WI38 (cell line): ENCODE data around the gene DCLK3.

ENCODE experiments used
- H3K4me3 ChIP-seq: 2 replicates; pipeline ENCODE4 v1.5.1; 2011; ENCODE audit warnings: low read depth, mild to moderate bottlenecking, control low read depth, low read length
- TF ChIP-seq, protein P1 (sequence below): IDR thresholded peaks from 2 replicates; pipeline ENCODE4 v1.5.1; 2012; ENCODE audit warnings: low read depth, mild to moderate bottlenecking, control low read depth, low read length

DCLK3 gene

GRCh38 chr3:36743826-36744225, 20.5 kb downstream of the DCLK3 start:
- no peak overlapping the region for H3K4me3 ChIP-seq

DNA sequence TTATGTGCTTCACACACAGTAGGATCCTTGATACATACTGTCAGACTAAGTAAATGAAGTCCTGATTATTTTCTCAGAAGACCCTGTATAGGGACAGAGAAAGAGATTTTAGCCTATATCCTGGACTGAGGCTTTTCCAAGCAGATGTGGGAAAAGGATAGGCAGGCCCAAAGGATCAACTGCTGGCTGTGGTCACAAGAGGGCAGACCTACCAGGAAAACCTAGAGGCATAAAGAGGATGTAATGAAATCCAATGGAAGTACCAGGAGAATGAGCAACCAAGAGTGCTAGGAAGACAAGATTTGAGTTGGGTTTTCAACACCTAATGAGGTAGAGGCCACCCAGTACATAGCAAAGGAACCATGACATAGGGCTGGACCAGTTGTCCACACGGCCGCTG, 23.1 kb downstream of the DCLK3 start:
- TF ChIP-seq, protein P1, sequence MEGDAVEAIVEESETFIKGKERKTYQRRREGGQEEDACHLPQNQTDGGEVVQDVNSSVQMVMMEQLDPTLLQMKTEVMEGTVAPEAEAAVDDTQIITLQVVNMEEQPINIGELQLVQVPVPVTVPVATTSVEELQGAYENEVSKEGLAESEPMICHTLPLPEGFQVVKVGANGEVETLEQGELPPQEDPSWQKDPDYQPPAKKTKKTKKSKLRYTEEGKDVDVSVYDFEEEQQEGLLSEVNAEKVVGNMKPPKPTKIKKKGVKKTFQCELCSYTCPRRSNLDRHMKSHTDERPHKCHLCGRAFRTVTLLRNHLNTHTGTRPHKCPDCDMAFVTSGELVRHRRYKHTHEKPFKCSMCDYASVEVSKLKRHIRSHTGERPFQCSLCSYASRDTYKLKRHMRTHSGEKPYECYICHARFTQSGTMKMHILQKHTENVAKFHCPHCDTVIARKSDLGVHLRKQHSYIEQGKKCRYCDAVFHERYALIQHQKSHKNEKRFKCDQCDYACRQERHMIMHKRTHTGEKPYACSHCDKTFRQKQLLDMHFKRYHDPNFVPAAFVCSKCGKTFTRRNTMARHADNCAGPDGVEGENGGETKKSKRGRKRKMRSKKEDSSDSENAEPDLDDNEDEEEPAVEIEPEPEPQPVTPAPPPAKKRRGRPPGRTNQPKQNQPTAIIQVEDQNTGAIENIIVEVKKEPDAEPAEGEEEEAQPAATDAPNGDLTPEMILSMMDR: no peak

More at GRCh38 chr3:36743826-36744225, 20.5 kb downstream of the DCLK3 start:
- TF ChIP-seq, protein P1: no peak

GRCh38 chr3:36740787-36741186, 23.6 kb downstream of the DCLK3 start:
- no peak overlapping the region for H3K4me3 ChIP-seq
- TF ChIP-seq, protein P1: no peak

More for the DNA sequence above, 23.1 kb downstream of the DCLK3 start:
- H3K4me3 ChIP-seq: no peak overlapping the region

- H3K4me3 ChIP-seq: no peak overlapping the region
- TF ChIP-seq, protein P1: no peak
These were observed 25.7 kb downstream of the DCLK3 start for GRCh38 chr3:36738702-36739101.

GRCh38 chr3:36736301-36736700, 28.1 kb downstream of the DCLK3 start:
- TF ChIP-seq, protein P1: no peak
- H3K4me3 ChIP-seq: no peak overlapping the region

- TF ChIP-seq, protein P1: no peak
- H3K4me3 ChIP-seq: no peak overlapping the region
These were observed 29.6 kb downstream of the DCLK3 start for GRCh38 chr3:36734742-36735141.

DNA sequence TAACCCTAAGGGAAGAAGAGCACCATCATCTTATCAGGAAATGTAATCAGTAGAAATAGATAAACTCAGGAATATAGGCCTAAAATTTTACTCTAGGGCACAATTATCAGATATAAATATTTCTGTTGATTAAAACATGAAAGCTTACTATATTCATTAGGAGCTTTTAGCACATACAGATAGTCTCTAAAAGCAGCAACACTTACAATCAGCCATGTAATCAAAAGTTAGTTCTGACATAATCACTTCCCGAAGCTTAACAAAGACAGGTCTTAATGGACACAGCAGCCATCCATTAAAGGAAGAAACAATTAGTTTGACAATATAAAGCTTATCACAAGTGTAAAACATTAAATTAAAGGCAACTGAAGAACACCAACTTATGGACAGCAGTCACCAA, 30.6 kb downstream of the DCLK3 start:
- no peak overlapping the region for H3K4me3 ChIP-seq
- TF ChIP-seq, protein P1: no peak
